ENCODE results near the gene TMEM117. TPM values are rescaled to one million over a fixed set of nuclear protein-coding genes. Genes with fewer than 3 reads are reported as not detected.

The TMEM117 gene
- total and polyA plus RNA-seq, 12 donors: 4.0 to 8.5 (median 7.1) TPM

- intact Hi-C loops (cut with DNase I): loop anchor here (2.0 to 10.0 kb wide), 10 partner anchors 46 to 441 kb away; partner anchors contain the start of genes TWF1 (in 6 of the 10), IRAK4 (in 2 of the 10), PUS7L (in 2 of the 10) and TMEM117 (in 1 of the 10)
- Histone ChIP-seq H3K27ac (no peak overlapping the region), H3K27me3 (no peaks in the 10 kb centered on the region), H3K36me3 (no peaks in the 10 kb centered on the region), H3K9me3 (no peaks in the 10 kb centered on the region), H3K4me1 (peaks cover 0 to 11% (median 0%) of the 10 kb centered on the region in 9 donors), H3K4me3 (no peak overlapping the region)
- no peak for DNase-seq
- 90 to 98% methylated on average over 2 of the region's 2 CpGs for WGBS, 2 donors
- TF ChIP-seq CTCF (IDR thresholded peaks at IDR 0.05): no peak
- ATAC-seq: no peak
These were observed 47.9 kb downstream of the TMEM117 start for GRCh38 chr12:43883748-43884147.

GRCh38 chr12:43884683-43885410 is 49.0 kb downstream of the TMEM117 start:
- H3K36me3 ChIP-seq: no peaks in the 10 kb centered on the region
- H3K9me3 ChIP-seq: no peaks in the 10 kb centered on the region
- H3K27me3 ChIP-seq: no peaks in the 10 kb centered on the region
- TF ChIP-seq CTCF (IDR thresholded peaks at IDR 0.05): no peak
- 61 to 68% methylated on average over 8 of the region's 8 CpGs for WGBS, 2 donors
- intact Hi-C loops (cut with DNase I): loop anchor here (5.0 to 10.0 kb wide), 9 partner anchors 48 to 443 kb away; partner anchors contain the start of genes TWF1 (in 4 of the 10), IRAK4 (in 2 of the 10), PUS7L (in 2 of the 10) and TMEM117 (in 1 of the 10)
- ATAC-seq (peak; percentile 49 to 97 (median 79)), DNase-seq (peak in 1 of 2 donors; percentile 6)
- peaks cover 0 to 11% (median 0%) of the 10 kb centered on the region in 9 donors for H3K4me1 ChIP-seq
- H3K4me3 ChIP-seq: no peak overlapping the region
- peak overlapping the region in 5 of 10 donors; percentile 14 to 36 (median 31) for H3K27ac ChIP-seq

GRCh38 chr12:43887397-43887796 is 51.5 kb downstream of the TMEM117 start:
- intact Hi-C loops (cut with DNase I): loop anchor here in 7 of 10 donors (10.0 kb wide), 4 partner anchors 83 to 443 kb away; partner anchors contain the start of gene TWF1 (in 3 of the 7)
- TF ChIP-seq CTCF (IDR thresholded peaks at IDR 0.05): no peak
- H3K27me3 ChIP-seq: no peaks in the 10 kb centered on the region
- H3K4me3 ChIP-seq: no peak overlapping the region
- peaks cover 0 to 11% (median 0%) of the 10 kb centered on the region in 9 donors for H3K4me1 ChIP-seq
- no peaks in the 10 kb centered on the region for H3K9me3 ChIP-seq
- DNase-seq (no peak), ATAC-seq (no peak)
- 91 to 100% methylated on average over 2 of the region's 2 CpGs for WGBS, 2 donors
- no peak overlapping the region for H3K27ac ChIP-seq
- no peaks in the 10 kb centered on the region for H3K36me3 ChIP-seq

- no peaks in the 10 kb centered on the region for H3K27me3 ChIP-seq
- no peak overlapping the region for H3K4me3 ChIP-seq
- no peaks in the 10 kb centered on the region for H3K9me3 ChIP-seq
- no peak overlapping the region for H3K27ac ChIP-seq
- no peaks in the 10 kb centered on the region for H3K36me3 ChIP-seq
- TF ChIP-seq CTCF (IDR thresholded peaks at IDR 0.05): no peak
- no peaks in the 10 kb centered on the region for H3K4me1 ChIP-seq
- intact Hi-C loops (cut with DNase I): no loop called here
- no peak for ATAC-seq
- no peak for DNase-seq
- WGBS, 2 donors: 87 to 89% methylated on average over 3 of the region's 3 CpGs
These were observed 56.1 kb downstream of the TMEM117 start for GRCh38 chr12:43891856-43892574.

All from heart right ventricle (tissue), 16 donors.